RWPE1 (cell line): ENCODE measurements around the gene SMNDC1.

Source experiments
- CTCF ChIA-PET: fragments of 350-600 bp; sonication (Branson Sonifier 250); formaldehyde crosslinking; extraction: SDS; loops from one replicate; lab custom pipeline; 2021; lab: Yijun Ruan, JAX
- POLR2A ChIA-PET: fragments of 400-600 bp; formaldehyde crosslinking; extraction: SDS; loops from one replicate; lab custom pipeline; 2020; ENCODE audit warnings: antibody characterized with exemption; ENCODE audit not compliant: low non-redundant PET; lab: Yijun Ruan, JAX
- DNase-seq: peaks from one replicate; pipeline ENCODE4 v3.0.0; 2012; ENCODE audit warnings: low spot score
- H3K27ac ChIP-seq: fragments of 450-650 bp; 2 replicates; pipeline ENCODE4 v1.5.1; 2017
- TF ChIP-seq, protein P1 (sequence below): fragments of 450-650 bp; conservative IDR thresholded peaks from 2 replicates; pipeline ENCODE4 v1.5.1; 2017; ENCODE audit warnings: low read depth, mild to moderate bottlenecking

The SMNDC1 gene

GRCh38 chr10:110279407-110279986 lies 25.2 kb downstream of the SMNDC1 start:
- CTCF ChIA-PET = interaction anchor here (0.6 to 2.1 kb wide), 15 partner anchors 10 to 1654 kb away, joined by 3 to 19 read pairs (median 4); no protein-coding TSS in a partner anchor
- peak; percentile 62 for DNase-seq
- no peak overlapping the region for H3K27ac ChIP-seq
- POLR2A ChIA-PET = no interaction called here
- TF ChIP-seq, protein P1, sequence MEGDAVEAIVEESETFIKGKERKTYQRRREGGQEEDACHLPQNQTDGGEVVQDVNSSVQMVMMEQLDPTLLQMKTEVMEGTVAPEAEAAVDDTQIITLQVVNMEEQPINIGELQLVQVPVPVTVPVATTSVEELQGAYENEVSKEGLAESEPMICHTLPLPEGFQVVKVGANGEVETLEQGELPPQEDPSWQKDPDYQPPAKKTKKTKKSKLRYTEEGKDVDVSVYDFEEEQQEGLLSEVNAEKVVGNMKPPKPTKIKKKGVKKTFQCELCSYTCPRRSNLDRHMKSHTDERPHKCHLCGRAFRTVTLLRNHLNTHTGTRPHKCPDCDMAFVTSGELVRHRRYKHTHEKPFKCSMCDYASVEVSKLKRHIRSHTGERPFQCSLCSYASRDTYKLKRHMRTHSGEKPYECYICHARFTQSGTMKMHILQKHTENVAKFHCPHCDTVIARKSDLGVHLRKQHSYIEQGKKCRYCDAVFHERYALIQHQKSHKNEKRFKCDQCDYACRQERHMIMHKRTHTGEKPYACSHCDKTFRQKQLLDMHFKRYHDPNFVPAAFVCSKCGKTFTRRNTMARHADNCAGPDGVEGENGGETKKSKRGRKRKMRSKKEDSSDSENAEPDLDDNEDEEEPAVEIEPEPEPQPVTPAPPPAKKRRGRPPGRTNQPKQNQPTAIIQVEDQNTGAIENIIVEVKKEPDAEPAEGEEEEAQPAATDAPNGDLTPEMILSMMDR = peak; percentile 75

GRCh38 chr10:110278562-110279406 lies 25.9 kb downstream of the SMNDC1 start:
- TF ChIP-seq, protein P1 = no peak
- H3K27ac ChIP-seq = no peak overlapping the region
- no peak for DNase-seq
- CTCF ChIA-PET = interaction anchor here (0.6 to 2.1 kb wide), 11 partner anchors 11 to 395 kb away, joined by 3 to 19 read pairs (median 5); no protein-coding TSS in a partner anchor
- POLR2A ChIA-PET = no interaction called here

GRCh38 chr10:110277591-110277990 lies 27.1 kb downstream of the SMNDC1 start:
- TF ChIP-seq, protein P1 = no peak
- no peak overlapping the region for H3K27ac ChIP-seq
- ChIA-PET POLR2A (no interaction called here), CTCF (no interaction called here)
- no peak for DNase-seq

DNA sequence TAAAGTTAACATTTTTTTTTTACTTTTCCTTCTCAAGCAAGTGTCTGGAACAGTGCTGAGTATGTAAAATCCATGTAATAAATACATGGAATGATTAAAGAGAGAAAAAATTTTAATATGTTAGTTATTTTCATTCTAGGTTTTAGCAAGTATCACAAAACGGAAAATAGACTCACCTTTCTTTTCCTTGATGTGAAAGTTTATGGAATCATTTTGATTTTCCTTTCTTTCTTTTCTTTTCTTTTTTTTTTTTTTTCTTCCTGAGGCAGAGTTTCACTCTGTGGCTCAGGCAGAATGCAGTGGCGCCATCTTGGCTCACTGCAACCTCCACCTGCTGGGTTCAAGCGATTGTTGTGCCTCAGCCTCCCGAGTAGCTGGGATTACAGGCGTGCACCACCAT lies 28.1 kb downstream of the SMNDC1 start:
- no peak for DNase-seq
- POLR2A ChIA-PET = no interaction called here
- no peak overlapping the region for H3K27ac ChIP-seq
- TF ChIP-seq, protein P1 = no peak
- CTCF ChIA-PET = interaction anchor here (0.6 kb wide), 1 partner anchor 144 kb away, joined by 3 read pairs; no protein-coding TSS in a partner anchor

GRCh38 chr10:110275128-110275729 lies 29.5 kb downstream of the SMNDC1 start:
- TF ChIP-seq, protein P1 = no peak
- ChIA-PET CTCF (interaction anchor here (1.3 kb wide), 1 partner anchor 137 kb away, joined by 7 read pairs; no protein-coding TSS in a partner anchor), POLR2A (no interaction called here)
- H3K27ac ChIP-seq = no peak overlapping the region
- DNase-seq = no peak

- DNase-seq = no peak
- no peak overlapping the region for H3K27ac ChIP-seq
- ChIA-PET POLR2A (no interaction called here), CTCF (interaction anchor here (0.9 to 1.3 kb wide), 2 partner anchors 137 to 390 kb away, joined by 4 to 7 read pairs; no protein-coding TSS in a partner anchor)
- TF ChIP-seq, protein P1 = no peak
Measured at GRCh38 chr10:110274647-110275046, 30.1 kb downstream of the SMNDC1 start.
